ENCODE results near the gene PLA2G6.

Gene PLA2G6

DNA sequence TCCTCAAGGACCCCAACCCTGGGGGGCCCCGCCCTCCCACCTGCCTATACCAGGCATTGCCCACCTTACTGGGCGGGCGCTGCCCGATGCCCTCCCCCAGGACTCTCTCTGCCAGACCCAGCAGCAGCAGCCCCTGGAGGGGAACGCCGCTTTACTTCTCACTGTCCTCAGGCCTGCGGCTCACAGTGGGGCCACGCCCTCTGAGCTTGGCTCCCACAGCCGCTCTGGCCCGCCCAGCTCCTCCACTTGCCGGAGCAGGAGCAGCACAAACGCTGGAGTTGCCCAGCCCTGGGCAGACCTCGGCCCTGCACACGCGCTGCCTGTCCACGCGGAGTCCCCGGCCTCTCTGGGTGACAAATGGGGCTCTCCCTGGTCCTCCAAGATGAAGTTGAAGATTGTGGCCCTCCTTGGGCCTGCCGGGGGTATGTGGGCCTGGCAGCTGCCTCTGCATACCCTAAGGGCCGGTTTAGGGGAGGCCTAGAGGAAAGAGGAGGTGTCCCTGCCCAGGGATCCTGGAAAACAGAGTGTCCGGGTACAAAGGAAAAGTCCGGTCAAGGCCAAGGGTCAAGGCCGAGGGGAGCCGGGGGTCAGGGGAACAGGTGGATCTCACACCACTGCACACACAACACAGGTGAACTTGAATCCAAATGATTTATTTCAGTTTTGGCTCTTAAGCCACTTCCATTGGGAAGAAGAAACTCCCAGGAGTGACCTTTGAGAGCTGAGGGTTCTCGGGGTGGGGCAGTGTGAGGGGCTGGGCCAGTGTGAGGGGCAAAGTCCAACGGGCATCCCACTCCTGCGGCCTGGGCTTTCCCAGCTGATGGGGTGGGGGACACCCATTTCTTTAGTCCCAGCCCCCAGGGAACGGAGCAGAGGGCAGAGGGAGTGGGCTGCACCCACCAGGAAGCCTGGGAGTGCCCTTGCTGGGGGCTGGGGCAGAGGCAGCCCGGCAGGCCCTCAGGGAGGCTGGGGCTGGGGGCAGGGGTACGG, 70.5 kb downstream of the PLA2G6 start:
- DNase-seq (ENCODE audit: low read depth in 2 of 2), result no peak

DNA sequence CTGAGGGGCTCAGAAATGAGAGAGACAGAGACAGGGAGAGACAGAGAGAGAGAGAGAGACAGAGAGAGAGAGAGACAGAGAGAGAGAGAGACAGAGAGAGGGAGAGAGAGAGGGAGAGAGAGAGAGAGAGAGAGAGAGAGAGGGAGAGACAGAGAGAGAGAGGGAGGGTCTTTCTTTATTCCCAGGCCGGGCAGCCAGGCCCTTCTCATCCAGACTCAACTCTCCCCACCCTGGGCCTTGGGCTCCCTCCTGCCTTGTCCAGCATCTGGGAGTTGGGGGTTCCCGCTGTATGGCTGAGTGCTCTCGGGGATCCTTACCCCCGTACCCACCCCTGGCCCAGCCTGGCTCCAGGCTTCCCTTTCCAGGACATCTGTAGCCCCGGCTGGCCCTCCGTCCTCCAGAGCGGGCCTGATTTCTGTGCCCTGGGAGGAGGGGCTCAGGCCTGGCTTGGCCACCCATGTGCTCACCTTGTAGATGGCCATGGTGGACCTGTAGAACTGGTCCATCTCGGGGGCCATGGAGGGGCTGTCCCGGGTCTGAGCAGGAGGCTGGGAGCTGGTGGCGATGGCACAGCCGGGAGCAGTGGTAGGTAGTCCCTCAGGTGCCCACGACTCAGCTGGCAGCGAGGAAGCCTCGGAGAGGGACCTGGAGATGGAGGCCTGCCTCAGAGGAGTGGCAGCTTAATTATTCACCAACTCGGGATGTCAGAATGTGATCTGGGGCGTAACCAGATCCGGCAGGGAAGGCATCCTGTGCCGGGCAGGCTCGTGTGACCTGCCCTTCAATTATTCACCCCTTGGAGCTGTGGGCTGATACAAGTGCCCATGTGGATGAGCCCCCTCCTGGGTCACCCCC, 71.4 kb downstream of the PLA2G6 start, which contains the start of gene BAIAP2L2:
Gene BAIAP2L2, minus strand, starts transcription at position 677 of the 855 bp plus-strand sequence. Its CDS starts 159 bp downstream, at position 518.
- no peak for DNase-seq (ENCODE audit: low read depth in 2 of 2)

DNA sequence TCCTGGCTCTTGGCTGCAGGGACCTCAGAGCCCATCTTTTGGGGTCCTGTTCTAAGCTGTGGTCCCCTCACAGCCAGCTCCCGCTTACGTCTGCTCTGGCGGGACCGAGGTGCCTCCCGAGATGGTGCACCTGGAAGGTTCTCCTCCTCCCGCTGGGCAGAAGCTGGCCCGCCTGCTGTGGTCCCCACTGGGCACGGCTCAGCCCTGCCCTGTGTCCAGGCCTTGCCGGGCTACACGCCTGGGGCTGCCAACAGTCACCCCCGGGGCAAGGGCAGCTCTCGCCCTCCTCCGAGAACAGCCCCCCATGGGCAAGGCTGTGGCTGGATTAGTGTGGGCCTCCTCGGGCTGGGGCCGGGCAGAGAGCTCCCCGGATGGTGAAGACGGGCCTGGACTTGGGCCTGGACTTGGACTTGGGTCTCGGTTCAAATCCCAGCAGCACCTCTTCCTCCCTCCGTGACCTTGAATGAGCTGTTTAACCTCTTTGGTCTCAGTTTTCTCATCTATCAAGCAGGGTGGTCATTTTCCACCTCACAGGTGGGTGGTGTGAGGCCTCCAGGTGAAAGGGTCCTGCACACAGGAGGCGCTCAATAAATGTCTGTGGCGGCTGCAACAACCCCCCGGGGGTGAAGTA, 72.1 kb downstream of the PLA2G6 start:
- no peak for DNase-seq (ENCODE audit: low read depth in 2 of 2)

DNA sequence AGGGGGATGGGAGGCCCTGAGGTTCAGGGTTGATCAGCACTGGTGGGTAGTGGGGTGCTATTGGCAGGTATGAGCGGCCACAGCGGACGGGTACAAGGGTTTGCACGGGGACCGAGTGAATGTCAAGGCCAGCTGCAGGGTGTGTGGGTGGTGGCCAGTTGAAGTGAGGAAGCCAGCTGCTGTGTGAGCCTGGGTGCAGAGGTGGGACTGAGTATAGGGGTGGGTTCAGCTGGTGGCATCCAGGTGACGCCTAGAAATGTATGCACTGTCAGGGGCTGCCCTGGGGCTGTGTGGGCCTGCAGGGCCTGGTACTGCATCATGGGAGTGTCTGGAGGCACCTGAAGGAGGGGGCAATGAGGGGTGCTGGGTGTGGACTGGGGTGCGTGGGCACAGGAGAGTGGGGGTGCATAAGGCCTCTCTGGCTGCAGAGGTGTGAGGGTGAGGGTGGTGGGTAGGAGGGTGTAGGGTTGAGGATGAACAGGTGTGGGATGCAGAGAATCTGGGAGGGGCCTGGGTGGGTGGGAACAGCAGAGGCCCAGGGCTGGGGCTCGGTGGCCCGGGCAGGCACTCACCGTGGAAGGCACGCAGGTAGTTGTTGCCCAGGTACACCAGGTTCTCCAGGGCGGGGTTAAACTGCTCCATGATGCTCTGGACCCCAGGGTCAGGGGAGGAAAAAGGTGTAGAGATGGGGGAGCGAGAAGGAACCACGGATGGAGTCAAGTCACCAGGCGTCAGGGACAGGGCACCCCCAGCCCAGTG, 72.9 kb downstream of the PLA2G6 start:
- DNase-seq (ENCODE audit: low read depth in 2 of 2), result no peak

DNA sequence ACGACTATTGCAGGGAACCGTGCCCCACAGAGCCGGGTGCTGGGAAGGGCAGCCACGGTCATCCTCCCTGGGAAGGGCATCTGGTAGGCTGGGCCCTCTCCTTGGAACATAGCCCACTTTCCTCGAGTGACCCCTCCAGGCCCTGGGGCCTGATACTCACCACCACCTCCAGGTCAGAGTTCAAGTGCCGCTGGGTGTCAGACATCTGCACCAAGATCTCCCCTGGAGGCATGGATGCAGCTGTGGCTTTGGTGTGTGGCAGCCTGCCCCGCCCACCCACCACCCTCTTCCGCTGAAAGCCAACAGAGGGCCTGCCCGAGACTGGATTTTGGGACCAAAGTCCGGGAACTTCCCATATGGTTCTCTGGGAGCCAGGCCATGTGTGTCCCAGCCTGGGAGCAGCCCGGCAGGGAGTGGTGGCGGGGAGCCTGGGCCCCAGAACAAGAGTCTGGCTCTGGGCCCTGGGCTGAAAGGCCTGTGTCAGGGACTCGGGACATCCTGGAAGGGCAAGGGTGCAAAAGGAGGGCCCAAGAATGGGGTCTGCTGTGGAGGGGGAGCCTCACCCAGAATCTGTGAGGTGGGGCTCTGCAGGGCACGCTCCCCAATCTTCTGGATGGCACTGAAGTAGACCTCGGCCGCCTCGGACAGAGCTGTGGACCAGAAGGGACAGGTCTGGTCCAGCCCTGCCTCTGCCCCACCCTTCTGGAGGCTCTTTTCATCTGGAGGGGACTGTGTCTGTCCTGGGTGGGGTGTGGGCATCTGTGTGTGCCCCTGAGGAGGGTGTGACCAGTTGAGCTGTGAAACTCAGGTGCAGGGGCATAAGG, 73.7 kb downstream of the PLA2G6 start:
- DNase-seq (ENCODE audit: low read depth in 2 of 2), result no peak

DNA sequence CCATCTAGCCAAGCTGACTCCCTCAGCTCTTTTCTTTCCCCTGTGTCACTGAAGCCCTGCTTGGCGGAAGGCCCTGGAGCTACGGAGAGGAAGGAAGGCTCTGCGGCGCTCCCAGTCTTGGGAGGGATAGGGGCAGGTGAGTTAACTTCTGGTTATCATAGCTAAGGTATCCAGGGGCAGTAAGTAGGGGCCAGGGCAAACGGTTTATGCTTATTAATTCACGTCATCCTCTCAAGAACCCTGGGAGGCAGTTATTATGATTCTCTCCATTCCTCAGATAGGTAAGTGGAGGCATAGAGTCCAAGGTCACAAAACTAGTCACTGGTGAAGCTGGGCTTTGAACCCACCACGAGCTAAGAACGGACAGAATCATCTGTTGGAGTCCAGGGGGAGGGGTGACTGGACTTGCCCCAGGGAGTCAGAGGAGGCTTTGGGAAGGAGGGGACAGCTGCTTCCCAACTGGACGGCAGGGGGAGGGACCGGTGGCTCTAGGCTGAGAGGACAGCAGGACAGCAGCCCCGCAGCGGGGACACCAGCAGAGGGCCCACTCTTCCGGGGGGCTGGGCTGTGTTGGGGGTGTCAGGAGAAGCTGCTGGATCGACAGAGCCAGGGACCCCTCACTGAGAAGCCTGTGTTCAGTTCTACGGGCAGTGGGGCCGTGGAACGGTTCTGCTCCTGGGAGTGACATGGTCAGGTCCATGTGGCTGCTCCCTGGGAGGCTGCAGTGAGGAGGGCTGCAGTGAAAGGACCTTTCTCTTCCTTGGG, 74.6 kb downstream of the PLA2G6 start:
- DNase-seq (ENCODE audit: low read depth in 2 of 2), result no peak

DNA sequence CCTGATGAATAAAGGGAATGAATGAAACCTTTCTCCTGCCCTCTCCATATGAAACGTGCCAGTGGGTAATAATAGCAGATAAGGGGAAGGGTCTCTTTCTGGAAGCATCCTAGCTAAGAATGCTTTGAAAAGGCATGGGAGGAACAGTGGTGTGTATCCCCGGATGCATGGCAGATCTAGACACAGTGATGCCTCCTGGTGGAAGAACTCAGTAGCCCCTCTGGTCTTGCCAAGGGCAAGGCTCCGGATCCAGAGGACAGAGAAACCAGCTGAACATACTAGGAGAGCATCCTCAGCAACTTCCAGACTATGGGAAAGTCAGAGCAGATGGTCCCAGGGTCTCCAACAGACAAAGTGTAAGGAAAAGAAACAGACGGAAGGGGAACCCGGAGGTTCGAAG, 77.5 kb downstream of the PLA2G6 start:
- no peak for DNase-seq (ENCODE audit: low read depth in 2 of 2)

DNA sequence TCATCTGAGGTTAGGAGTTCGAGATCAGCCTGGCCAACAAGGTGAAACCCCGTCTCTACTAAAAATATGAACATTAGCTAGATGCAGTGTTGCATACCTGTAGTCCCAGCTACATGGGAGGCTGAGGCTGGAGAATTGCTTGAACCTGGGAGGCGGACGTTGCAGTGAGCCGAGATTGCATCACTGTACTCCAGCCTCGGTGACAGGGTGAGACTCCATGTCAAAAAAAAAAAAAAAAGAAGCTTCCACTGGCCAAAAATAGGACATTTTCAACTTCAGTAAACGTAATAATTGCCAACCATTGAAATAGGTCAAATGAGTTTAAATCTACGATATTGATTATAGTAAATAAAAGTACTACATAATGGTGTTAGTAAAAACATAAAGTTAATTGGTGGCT, 78.0 kb downstream of the PLA2G6 start:
- DNase-seq (ENCODE audit: low read depth in 2 of 2), result no peak

DNA sequence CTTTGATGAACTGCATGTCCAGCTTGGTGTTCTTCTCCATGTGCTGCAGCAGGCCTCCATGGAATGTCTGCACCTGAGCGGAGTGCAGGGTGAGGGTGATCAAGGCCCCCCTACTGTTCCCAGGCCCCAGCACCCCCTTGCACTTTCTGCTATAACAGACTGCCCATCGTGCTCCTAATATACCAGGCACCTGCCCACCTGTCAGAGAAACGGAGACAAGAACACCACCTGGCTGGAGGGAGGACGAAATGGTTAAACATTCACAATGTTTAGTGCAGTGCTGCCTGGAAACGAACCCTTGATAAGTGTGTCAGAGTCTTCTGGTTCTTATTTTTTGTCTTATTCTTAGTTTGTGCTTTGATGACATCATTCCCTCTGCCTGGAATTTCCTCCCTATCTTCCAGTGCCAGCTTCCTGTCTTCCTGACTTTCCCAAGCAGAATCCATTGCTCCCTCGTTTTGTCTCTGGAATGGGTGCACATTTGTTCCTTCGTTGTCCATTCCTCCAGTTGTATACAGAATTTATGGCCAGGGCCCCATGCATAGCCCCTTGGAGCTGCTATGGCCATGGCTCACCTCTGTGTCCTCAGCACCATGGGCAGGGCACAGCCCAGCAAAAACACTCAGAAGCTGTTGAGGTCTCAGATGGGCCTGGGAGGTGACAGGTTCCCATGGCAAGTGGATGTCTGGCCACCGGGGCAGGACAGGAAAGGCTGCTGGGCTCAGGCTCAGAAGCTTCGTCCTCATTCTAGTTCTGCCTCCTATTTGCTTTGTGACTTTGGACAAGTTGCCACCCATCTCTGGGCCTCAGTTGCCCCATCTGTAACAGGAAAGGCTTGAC, 83.0 kb downstream of the PLA2G6 start:
- DNase-seq (ENCODE audit: low read depth in 2 of 2), result peak in 1 of 2 experiments; percentile 12

DNA sequence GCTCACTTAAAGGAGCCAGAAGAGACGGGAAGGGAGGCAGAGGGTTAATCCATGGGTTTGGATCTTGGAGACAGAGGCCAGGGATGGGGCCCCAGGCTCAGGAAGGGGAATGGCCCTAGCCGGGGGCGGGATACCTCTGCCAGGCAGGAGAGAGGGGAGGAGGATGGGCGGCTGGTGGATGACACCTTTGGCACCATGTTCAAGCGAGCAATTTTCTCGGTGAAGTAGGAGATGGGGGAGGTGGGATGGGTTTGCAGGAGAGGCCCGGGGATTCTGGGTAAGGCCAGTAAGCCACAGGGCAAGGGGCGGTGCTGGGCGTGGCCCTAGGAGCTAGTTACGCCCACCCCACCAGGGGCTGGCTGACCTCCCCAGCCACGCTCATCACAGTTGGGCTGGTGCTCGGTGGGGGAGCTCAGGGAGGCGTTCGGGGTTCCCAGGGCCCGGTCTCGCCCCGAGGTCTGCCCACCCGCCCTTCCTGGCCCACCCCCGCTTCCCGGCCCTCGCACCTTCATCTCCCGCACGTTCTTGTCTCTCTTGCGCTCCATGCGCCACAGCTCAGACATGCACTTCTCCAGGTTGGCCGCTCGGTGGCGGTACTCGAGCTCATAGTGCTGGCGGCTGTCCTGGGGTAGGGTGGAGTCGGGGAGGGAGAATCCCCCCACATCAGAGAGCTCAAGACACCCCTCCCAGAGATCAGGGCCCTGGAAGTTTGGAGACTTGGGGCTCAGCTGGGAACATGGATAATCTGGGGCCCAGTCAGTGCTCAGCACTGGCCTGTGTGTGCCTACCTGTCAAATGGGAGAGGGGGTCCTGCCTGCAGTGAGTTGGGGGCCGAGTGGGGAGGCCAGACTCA, 83.8 kb downstream of the PLA2G6 start:
- DNase-seq (ENCODE audit: low read depth in 2 of 2), result no peak

DNA sequence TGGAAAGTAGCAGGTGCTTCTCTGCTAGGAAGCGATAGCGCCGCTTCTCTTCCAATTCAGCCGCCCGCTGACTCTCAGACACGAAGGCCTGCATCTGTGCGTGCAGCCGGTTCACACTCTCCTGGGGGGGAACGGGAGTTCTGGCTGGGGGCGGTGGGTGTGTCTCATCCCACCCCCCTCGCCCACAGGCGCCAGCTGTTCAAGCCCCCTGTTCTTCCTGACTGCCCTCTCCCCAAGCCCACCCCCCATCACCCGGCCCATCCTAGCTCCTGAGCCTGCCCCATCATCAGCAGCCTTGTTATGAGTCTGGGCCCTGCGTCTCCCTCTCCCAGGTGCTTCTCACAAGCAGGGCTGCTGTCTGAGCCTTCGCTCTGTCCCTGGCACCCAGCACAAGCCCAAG, 84.6 kb downstream of the PLA2G6 start:
- no peak for DNase-seq (ENCODE audit: low read depth in 2 of 2)

DNA sequence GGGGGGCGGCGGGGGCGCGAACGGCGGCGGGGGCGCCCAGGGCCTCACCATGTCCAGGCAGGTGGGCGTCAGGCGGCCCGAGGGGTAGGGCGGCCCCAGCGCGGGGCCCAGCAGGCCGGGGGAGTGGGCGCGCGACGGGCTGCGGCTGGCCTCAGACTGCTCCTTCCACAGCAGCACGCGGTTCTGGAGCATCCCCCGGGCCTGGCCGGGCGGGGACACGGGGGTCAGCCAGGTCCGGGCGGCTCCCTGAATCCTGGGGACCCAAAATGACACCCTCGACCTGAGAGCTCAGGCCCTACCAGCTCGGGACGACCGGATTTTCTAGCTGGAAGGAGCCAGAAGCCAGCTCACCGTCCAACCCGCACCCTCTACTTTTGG, 92.2 kb downstream of the PLA2G6 start:
- no peak for DNase-seq (ENCODE audit: low read depth in 2 of 2)

DNA sequence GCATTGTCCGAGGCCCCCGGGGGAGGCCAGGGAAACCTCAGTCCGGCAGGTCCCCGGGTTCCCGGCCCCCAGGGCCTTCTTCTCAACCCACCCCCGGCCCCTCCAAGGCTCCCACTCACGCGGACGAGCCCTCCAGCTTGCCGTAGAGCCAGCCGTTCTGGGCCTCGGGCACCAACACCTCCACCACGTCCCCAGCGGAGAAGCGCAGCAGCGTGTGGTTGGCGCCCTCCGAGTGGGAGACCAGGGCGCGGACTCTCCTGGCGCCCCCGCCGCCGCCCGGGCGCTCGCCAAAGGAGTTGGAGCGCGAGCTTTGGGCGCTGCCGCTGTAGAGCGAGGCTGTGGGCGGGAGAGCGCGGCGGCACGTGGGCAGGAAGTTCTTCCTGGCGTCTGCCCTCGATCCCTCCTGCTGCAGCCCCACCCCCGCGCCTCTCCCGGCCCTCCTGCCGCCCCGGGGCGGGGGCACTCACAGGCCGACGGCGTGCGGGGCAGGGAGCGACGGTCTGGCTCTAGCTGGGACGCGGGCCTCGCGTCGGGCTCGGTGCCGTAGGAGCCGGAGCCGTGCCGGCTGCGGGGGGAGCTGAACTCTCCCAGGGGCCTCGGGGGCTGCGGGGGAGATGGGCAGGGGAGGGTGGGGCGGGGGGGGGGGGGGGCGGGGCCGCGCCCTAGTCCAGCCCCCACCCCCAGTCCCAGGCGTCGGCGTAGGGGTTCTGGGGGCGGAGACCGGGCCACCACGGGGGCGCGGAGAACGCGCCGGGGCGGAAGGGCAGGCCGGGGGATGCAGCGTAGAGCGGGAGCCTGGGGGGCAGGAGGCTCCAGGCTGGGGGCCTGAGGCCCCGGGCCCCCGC, 92.8 kb downstream of the PLA2G6 start:
- DNase-seq (ENCODE audit: low read depth in 2 of 2), result no peak

DNA sequence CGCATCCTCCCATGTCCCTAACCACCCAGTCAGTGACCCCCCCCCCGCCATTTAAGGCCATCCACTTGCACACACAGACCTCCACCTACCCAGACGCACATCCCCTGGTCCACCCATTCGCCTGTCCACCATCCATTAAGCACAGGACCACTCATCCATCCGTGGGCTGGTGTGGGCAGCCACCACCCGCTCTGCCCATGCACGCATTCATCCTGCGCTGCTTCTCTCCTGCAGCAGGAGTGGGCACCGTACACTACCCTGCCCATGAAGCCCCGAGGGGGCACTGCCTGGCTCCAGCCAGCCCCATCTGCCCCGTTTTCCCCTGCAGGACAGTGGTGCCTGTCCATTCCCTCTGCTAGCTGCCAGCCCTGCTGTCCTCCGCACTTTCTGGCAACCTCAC, 93.8 kb downstream of the PLA2G6 start:
- DNase-seq (ENCODE audit: low read depth in 2 of 2), result no peak

DNA sequence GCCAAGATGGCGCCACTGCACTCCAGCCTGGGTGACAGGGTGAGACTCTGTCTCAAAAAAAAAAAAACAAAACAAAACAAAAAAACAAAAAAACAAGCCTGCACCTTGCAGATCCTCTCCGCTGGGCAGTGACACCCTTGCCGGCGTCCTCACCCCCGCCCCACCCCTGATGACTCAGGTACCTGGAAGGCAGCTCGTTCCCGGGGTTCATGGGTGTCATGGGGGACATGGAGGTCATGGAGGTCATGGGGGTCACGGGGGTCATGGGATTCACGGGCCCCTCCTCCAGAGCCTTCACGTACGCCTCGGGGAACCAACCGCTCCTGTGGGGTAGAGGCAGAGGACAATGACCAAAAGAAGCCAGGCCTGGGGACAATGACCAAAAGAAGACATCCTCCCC, 94.7 kb downstream of the PLA2G6 start:
- no peak for DNase-seq (ENCODE audit: low read depth in 2 of 2)

DNA sequence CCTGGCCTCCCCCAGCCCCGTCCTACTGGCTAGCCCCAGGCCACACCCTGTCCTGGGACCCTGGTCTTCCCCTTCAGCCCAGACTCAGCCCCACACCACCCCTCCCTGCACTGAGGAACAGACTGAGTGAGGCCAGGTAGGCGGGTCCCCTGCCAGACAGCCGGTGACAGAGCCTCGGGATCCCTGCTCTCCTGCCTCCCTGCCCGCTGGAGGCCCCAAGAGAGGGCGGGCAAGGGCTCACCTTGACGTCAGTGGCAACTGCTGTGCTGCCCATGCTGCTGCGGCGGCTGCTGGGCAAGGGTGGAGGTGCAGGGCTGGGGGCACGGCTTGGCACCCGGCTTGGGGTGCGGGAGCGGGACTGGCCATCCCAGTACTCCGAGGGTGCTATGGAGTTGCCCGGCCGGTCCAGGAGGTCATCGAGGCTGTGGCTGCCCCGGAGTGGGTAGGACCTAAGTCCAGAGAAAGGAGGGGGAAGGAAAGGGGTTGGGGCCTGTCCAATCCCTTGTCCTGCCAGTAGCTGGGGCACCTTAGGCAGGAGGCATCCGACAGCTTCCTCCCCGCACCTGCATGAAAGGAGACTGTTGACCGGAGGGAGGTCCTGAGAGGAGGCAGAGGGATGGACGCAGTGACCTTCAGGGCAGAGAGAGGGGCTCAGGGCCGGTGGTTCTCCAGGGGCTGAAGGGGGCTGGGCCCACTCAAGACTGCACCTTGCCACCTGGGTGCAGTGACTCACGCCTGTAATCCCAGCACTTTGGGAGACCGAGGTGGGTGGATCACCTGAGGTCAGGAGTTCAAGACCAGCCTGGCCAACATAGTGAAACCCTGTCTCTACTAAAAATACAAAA, 95.4 kb downstream of the PLA2G6 start:
- no peak for DNase-seq (ENCODE audit: low read depth in 2 of 2)
